HCT116 (cell line): ENCODE measurements around the gene CCDC74B. TPM values are rescaled to one million over a fixed set of nuclear protein-coding genes. Genes with fewer than 3 reads are reported as not detected.
"Not testable (repeated sequence)": the region's sequence is repeated elsewhere in the genome, so short reads cannot be mapped to it uniquely, and the experiment has no call there.

Source experiments
- ATAC-seq: fragments of 200-7000 bp; cut with Tn5 transposase; 2 replicates; pipeline ENCODE4 v1.9.1; 2020; ENCODE audit warnings: mild to moderate bottlenecking, moderate library complexity
- BruUV-seq: library from RNA; stranded (reverse); fragments of 400-500 nt; replicated peaks from 2 replicates; lab custom pipeline; 2021; lab: Mats Ljungman, UMichigan
- CTCF ChIA-PET: fragments of 300-600 bp; sonication (Branson Sonifier 250); formaldehyde crosslinking; loops from one replicate; lab custom pipeline; 2021; ENCODE audit warnings: antibody characterized with exemption; lab: Charles Lee
- POLR2A ChIA-PET: fragments of 300-600, 350-600 bp; sonication (Branson Sonifier 250); formaldehyde crosslinking; loops from one replicate; lab custom pipeline; 2021; ENCODE audit warnings: antibody characterized with exemption; lab: Charles Lee
- RAD21 ChIA-PET, 2 experiments: fragments of 300-600 bp; sonication (Branson Sonifier 250); formaldehyde crosslinking; loops; one replicate each; lab custom pipeline; 2023; ENCODE audit warnings: low total read pairs in 2 of 2; ENCODE audit not compliant: uncharacterized antibody in 2 of 2, unreplicated experiment in 2 of 2, low non-redundant PET in 1 of 2; lab: Charles Lee
- DNase-seq: peaks from one replicate; pipeline ENCODE4 v3.0.0-alpha.2; 2010; ENCODE audit warnings: low read depth, low spot score
- H2AFZ ChIP-seq: fragments of 200-600 bp; shearing (Covaris generic), sonication (generic); 2 replicates; pipeline ENCODE4 v1.6.1; 2017; ENCODE audit warnings: low read depth, mixed run types, mixed read lengths, antibody characterized with exemption, low read length; ENCODE audit not compliant: poor library complexity, severe bottlenecking
- H3K27ac ChIP-seq: 2 replicates; pipeline ENCODE4 v1.5.1; 2012; ENCODE audit warnings: low read depth, low read length
- H3K27me3 ChIP-seq: fragments of 200-600 bp; sonication (generic); 2 replicates; pipeline ENCODE4 v1.6.1; 2016; ENCODE audit warnings: mixed run types, low read length, mixed read lengths; ENCODE audit not compliant: insufficient read depth
- H3K36me3 ChIP-seq, 2 experiments: fragments of 200-500 bp in 1 of 2; fragments of 200-600 bp in 1 of 2; sonication (Bioruptor generic) in 1 of 2; sonication (generic) in 1 of 2; 2 replicates each; pipeline versions ENCODE4 v1.5.1 to v1.6.1; 2014 to 2016; ENCODE audit warnings: low read length in 2 of 2, inconsistent platforms in 1 of 2, mixed read lengths in 1 of 2, mixed run types in 1 of 2; ENCODE audit not compliant: insufficient read depth in 2 of 2, control insufficient read depth in 1 of 2
- H3K4me1 ChIP-seq, 2 experiments: fragments of 200-600 bp in 1 of 2; sonication (generic) in 1 of 2; 2 replicates each; pipeline versions ENCODE4 v1.5.1 to v1.6.1; 2012 to 2017; ENCODE audit warnings: low read length in 2 of 2, inconsistent platforms in 1 of 2, mild to moderate bottlenecking in 1 of 2, mixed read lengths in 1 of 2, mixed run types in 1 of 2, moderate library complexity in 1 of 2; ENCODE audit not compliant: insufficient read depth in 2 of 2, control insufficient read depth in 1 of 2
- H3K4me2 ChIP-seq: fragments of 200-600 bp; sonication (generic); 2 replicates; pipeline ENCODE4 v1.6.1; 2017; ENCODE audit warnings: mixed run types, low read length, mixed read lengths
- H3K4me3 ChIP-seq, 2 experiments: fragments of 200-600 bp in 1 of 2; sonication (generic) in 1 of 2; replicated peaks in 1 of 2; 2 replicates each; pipeline ENCODE4 v1.5.1; 2011 to 2016; ENCODE audit warnings: low read length in 2 of 2, control low read depth in 1 of 2, low read depth in 1 of 2, mild to moderate bottlenecking in 1 of 2, mixed read lengths in 1 of 2, mixed run types in 1 of 2
- H3K79me2 ChIP-seq: fragments of 200-600 bp; sonication (generic); 2 replicates; pipeline ENCODE4 v1.6.1; 2017; ENCODE audit warnings: mild to moderate bottlenecking, mixed run types, low read length, moderate library complexity, mixed read lengths; ENCODE audit not compliant: insufficient read depth
- H3K9ac ChIP-seq: fragments of 200-600 bp; sonication (generic); 2 replicates; pipeline ENCODE4 v1.6.1; 2016; ENCODE audit warnings: low read length, mixed read lengths
- H3K9me2 ChIP-seq: fragments of 200-600 bp; sonication (generic), shearing (Covaris generic); 2 replicates; pipeline ENCODE4 v1.6.1; 2017; ENCODE audit warnings: mixed run types, mild to moderate bottlenecking, moderate library complexity; ENCODE audit not compliant: insufficient read depth
- H3K9me3 ChIP-seq, 2 experiments: fragments of 200-500 bp in 1 of 2; fragments of 200-600 bp in 1 of 2; sonication (Bioruptor generic) in 1 of 2; sonication (generic) in 1 of 2; 2 replicates each; pipeline ENCODE4 v1.6.1; 2014 to 2017; ENCODE audit warnings: low read length in 2 of 2, mixed read lengths in 2 of 2, inconsistent platforms in 1 of 2, low read depth in 1 of 2, mild to moderate bottlenecking in 1 of 2, mixed run types in 1 of 2, moderate library complexity in 1 of 2; ENCODE audit not compliant: control insufficient read depth in 1 of 2, insufficient read depth in 1 of 2
- H4K20me1 ChIP-seq: fragments of 200-600 bp; sonication (generic), shearing (Covaris generic); 2 replicates; pipeline ENCODE4 v1.6.1; 2017; ENCODE audit warnings: mixed run types, mild to moderate bottlenecking, moderate library complexity; ENCODE audit not compliant: insufficient read depth
- ELF1 ChIP-seq: IDR thresholded peaks from 2 replicates; pipeline ENCODE4 v1.6.1; 2012; ENCODE audit warnings: low read depth, borderline replicate concordance
- EZH2 ChIP-seq: fragments of 200-600 bp; sonication (generic); IDR thresholded peaks from 2 replicates; pipeline ENCODE4 v1.6.1; 2017; ENCODE audit warnings: antibody characterized with exemption, mixed run types
- JUND ChIP-seq: IDR thresholded peaks from 2 replicates; pipeline ENCODE4 v1.6.1; 2012
- SP1 ChIP-seq: IDR thresholded peaks from 2 replicates; pipeline ENCODE4 v1.6.1; 2012; ENCODE audit warnings: low read depth
- SRF ChIP-seq: IDR thresholded peaks from 2 replicates; pipeline ENCODE4 v1.6.1; 2012; ENCODE audit warnings: low read depth
- ZBTB33 ChIP-seq: IDR thresholded peaks from 2 replicates; pipeline ENCODE4 v1.6.1; 2011; ENCODE audit warnings: mild to moderate bottlenecking, low read length, moderate library complexity; ENCODE audit not compliant: insufficient replicate concordance; ENCODE audit errors: extremely low read depth
- ZFX ChIP-seq: fragments of 450-650 bp; IDR thresholded peaks from 2 replicates; pipeline ENCODE4 v1.6.1; 2017
- ZNF274 ChIP-seq: fragments of 200-500 bp; sonication (Bioruptor generic); IDR thresholded peaks from 2 replicates; pipeline ENCODE4 v1.6.1; 2014; ENCODE audit warnings: mild to moderate bottlenecking, low read depth, low read length, inconsistent platforms
- intact Hi-C: fragments of 100-400 bp; cut with micrococcal nuclease; formaldehyde crosslinking; loops from 2 replicates; pipeline ENCODE4 v1.10.0; 2022
- total RNA-seq: library from RNA; stranded (reverse); gene quantifications from one replicate; pipeline ENCODE4 v1.2.1, GENCODE V29; 2021; ENCODE audit not compliant: unreplicated experiment
- TF ChIP-seq, protein P1 (sequence below): IDR thresholded peaks from 2 replicates; pipeline ENCODE4 v1.6.1; 2012
- TF ChIP-seq, protein P2 (sequence below): IDR thresholded peaks from 2 replicates; pipeline ENCODE4 v1.6.1; 2012

CCDC74B gene
- total RNA-seq, 1 experiment from 2014 or later, result 3.2 TPM

- CTCF ChIA-PET, result no interaction called here
- no TSS peak for BruUV-seq
- H3K9me2 ChIP-seq, result no peaks in the 10 kb centered on the region
- H3K4me1 ChIP-seq, result no peaks in the 10 kb centered on the region
- no peak overlapping the region for H3K27ac ChIP-seq
- H4K20me1 ChIP-seq, result no peaks in the 10 kb centered on the region
- no peak overlapping the region for H3K4me3 ChIP-seq
- no peak overlapping the region for H3K9ac ChIP-seq
- POLR2A ChIA-PET, result no interaction called here
- ATAC-seq (no peak), DNase-seq (no peak)
- RAD21 ChIA-PET, result no interaction called here
- H3K36me3 ChIP-seq, result peaks cover 10 to 16% of the 10 kb centered on the region in 2 experiments; a peak in 2 of 4 replicates
- intact Hi-C loops, result no loop called here
- H3K79me2 ChIP-seq, result no peaks in the 10 kb centered on the region
- H3K9me3 ChIP-seq, result no peaks in the 10 kb centered on the region
- no peak overlapping the region for H2AFZ ChIP-seq
- no peak overlapping the region for H3K4me2 ChIP-seq
- TF ChIP-seq ZFX (no peak), ZBTB33 (no peak), ELF1 (no peak), ZNF274 (no peak), JUND (no peak), SRF (no peak), EZH2 (no peak), SP1 (no peak)
- TF ChIP-seq, protein P1, sequence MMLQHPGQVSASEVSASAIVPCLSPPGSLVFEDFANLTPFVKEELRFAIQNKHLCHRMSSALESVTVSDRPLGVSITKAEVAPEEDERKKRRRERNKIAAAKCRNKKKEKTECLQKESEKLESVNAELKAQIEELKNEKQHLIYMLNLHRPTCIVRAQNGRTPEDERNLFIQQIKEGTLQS, result no peak
- TF ChIP-seq, protein P2, sequence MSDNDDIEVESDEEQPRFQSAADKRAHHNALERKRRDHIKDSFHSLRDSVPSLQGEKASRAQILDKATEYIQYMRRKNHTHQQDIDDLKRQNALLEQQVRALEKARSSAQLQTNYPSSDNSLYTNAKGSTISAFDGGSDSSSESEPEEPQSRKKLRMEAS, result no peak
- no peaks in the 10 kb centered on the region for H3K27me3 ChIP-seq
Measured at GRCh38 chr2:130162968-130163367, 18.1 kb upstream of the CCDC74B start.

- H3K9me3 ChIP-seq, POLR2A ChIA-PET, H3K9me2 ChIP-seq, H3K27ac ChIP-seq, H4K20me1 ChIP-seq, H3K9ac ChIP-seq, CTCF ChIA-PET, RAD21 ChIA-PET, H3K4me2 ChIP-seq, BruUV-seq, H3K4me3 ChIP-seq, H2AFZ ChIP-seq, intact Hi-C loops, H3K4me1 ChIP-seq, H3K79me2 ChIP-seq, DNase-seq, ATAC-seq, H3K27me3 ChIP-seq: not testable (repeated sequence)
- peaks cover 5 to 16% of the 10 kb centered on the region in 2 experiments; a peak in 2 of 4 replicates for H3K36me3 ChIP-seq
Measured at GRCh38 chr2:130162486-130162885, 17.6 kb upstream of the CCDC74B start.

- BruUV-seq, H3K4me2 ChIP-seq, H3K4me1 ChIP-seq, H2AFZ ChIP-seq, H3K9me2 ChIP-seq, H3K36me3 ChIP-seq, H3K27me3 ChIP-seq, H4K20me1 ChIP-seq, CTCF ChIA-PET, DNase-seq, H3K4me3 ChIP-seq, RAD21 ChIA-PET, intact Hi-C loops, H3K9ac ChIP-seq, H3K79me2 ChIP-seq, H3K27ac ChIP-seq, H3K9me3 ChIP-seq, POLR2A ChIA-PET: not testable (repeated sequence)
- ATAC-seq, result peak; percentile 43; the same call in 1 of the 2 replicates
Measured at GRCh38 chr2:130160838-130161705, 16.2 kb upstream of the CCDC74B start.
